HepG2 (cell line): ENCODE data around the gene ZKSCAN1. TPM values are rescaled to one million over a fixed set of nuclear protein-coding genes. Genes with fewer than 3 reads are reported as not detected.

Experiments
- CENPX ChIP-seq: sonication (generic); formaldehyde crosslinking; IDR thresholded peaks from 2 replicates; pipeline ENCODE4 v1.9.0; 2021; ENCODE audit warnings: mild to moderate bottlenecking, missing genetic modification reagents, moderate library complexity
- DPF2 ChIP-seq: sonication (generic); formaldehyde crosslinking; IDR thresholded peaks from 2 replicates; pipeline ENCODE4 v1.4.0; 2020; ENCODE audit warnings: mild to moderate bottlenecking, low read depth, missing genetic modification reagents, borderline replicate concordance
- ELF3 ChIP-seq: IDR thresholded peaks from 2 replicates; pipeline ENCODE4 v1.6.1; 2016; ENCODE audit warnings: missing genetic modification reagents, missing compliant biosample characterization
- MAZ ChIP-seq, 2 experiments: sonication (generic) in 1 of 2; formaldehyde crosslinking in 1 of 2; IDR thresholded peaks; 2 replicates each; pipeline versions ENCODE4 v1.5.0 to v1.6.1; 2012 to 2020; ENCODE audit warnings: low read depth in 2 of 2, mild to moderate bottlenecking in 2 of 2, borderline replicate concordance in 1 of 2, improper control_type of control experiment in 1 of 2, low read length in 1 of 2, missing genetic modification reagents in 1 of 2, moderate library complexity in 1 of 2
- PAF1 ChIP-seq: IDR thresholded peaks from 2 replicates; pipeline ENCODE4 v1.6.1; 2016; ENCODE audit warnings: missing genetic modification reagents, missing compliant biosample characterization
- SRSF4 ChIP-seq: fragments of 200-400 bp; formaldehyde crosslinking; IDR thresholded peaks from one replicate; pipeline ENCODE4 v1.6.1; 2018; ENCODE audit warnings: mild to moderate bottlenecking, low read depth, low read length, moderate library complexity; ENCODE audit not compliant: poor library complexity, severe bottlenecking
- TARDBP ChIP-seq: sonication (generic); formaldehyde crosslinking; IDR thresholded peaks from 2 replicates; pipeline ENCODE4 v1.8.0; 2022; ENCODE audit warnings: mild to moderate bottlenecking, missing genetic modification reagents
- ZNF556 ChIP-seq: sonication (generic); formaldehyde crosslinking; IDR thresholded peaks from 2 replicates; pipeline ENCODE4 v1.4.0; 2020; ENCODE audit warnings: mild to moderate bottlenecking, missing genetic modification reagents, borderline replicate concordance
- ZNF841 ChIP-seq: sonication (generic); formaldehyde crosslinking; IDR thresholded peaks from 2 replicates; pipeline ENCODE4 v1.8.1; 2023; ENCODE audit warnings: missing genetic modification reagents, borderline replicate concordance
- polyA plus RNA-seq, 8 experiments: library from polyadenylated mRNA; depleted of rRNA in 3 of 8; stranded (reverse) in 7 of 8; unstranded in 1 of 8; fragments of >200 nt; fragmentation: Illumina TruSeq in 4 of 8; extraction: Trizol in 4 of 8; gene quantifications; 2 replicates each; pipeline versions ENCODE4 v1.2.1 to v1.2.3, GENCODE V29; 2011 to 2016; ENCODE audit warnings: low read depth in 4 of 8, missing spikeins in 1 of 8, mixed read lengths in 1 of 8; ENCODE audit not compliant: insufficient read depth in 1 of 8
- total RNA-seq, 5 experiments: library from RNA; depleted of rRNA; stranded (reverse); fragments of >200 nt; fragmentation: Illumina TruSeq; extraction: Trizol; gene quantifications; 2 replicates each; pipeline ENCODE4 v1.2.3, GENCODE V29; 2016; ENCODE audit warnings: low read depth in 1 of 5
- TF ChIP-seq, protein P1 (sequence below): IDR thresholded peaks from 2 replicates; pipeline ENCODE4 v1.4.0; 2020; ENCODE audit warnings: mild to moderate bottlenecking, missing genetic modification reagents
- TF ChIP-seq, protein P2 (sequence below): sonication (generic); formaldehyde crosslinking; IDR thresholded peaks from 2 replicates; pipeline ENCODE4 v1.5.1; 2020; ENCODE audit warnings: missing genetic modification reagents, mild to moderate bottlenecking, borderline replicate concordance
- TF ChIP-seq, protein P3 (sequence below): sonication (generic); formaldehyde crosslinking; IDR thresholded peaks from 2 replicates; pipeline ENCODE4 v1.9.0; 2022; ENCODE audit warnings: low read depth, missing genetic modification reagents
- TF ChIP-seq, protein P4 (sequence below): sonication (generic); formaldehyde crosslinking; IDR thresholded peaks from 2 replicates; pipeline ENCODE4 v1.4.0; 2020; ENCODE audit warnings: missing genetic modification reagents, low read depth, mild to moderate bottlenecking, borderline replicate concordance
- TF ChIP-seq, protein P5 (sequence below): sonication (generic); formaldehyde crosslinking; IDR thresholded peaks from 2 replicates; pipeline ENCODE4 v1.4.0; 2020; ENCODE audit warnings: mild to moderate bottlenecking, low read depth, missing genetic modification reagents

Gene ZKSCAN1
- total and polyA plus RNA-seq, 2 of the 13 experiments (the other 11 are each of a cell fraction or from before 2014, with no cell fraction given) = 46.4 to 60.6 TPM

DNA sequence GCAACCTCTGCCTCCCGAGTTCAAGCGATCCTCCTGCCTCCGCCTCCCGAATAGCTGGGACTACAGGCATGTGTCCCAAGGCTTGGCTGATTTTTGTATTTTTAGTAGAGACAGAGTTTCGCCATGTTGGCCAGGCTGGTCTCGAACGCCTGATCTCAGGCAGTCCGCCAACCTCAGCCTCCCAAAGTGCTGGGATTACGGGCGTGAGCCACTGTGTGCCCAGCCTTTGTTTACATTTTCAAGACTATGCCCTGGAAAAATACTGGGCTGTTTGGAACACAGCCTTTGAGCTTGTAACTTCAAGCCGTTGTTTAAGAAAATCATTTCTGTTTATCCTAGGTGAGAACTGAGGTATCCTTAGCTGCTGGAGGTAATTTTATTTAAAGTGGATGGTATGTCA, 1.9 kb downstream of the ZKSCAN1 start (continued):
- no peak for TF ChIP-seq MAZ (IDR thresholded peaks at IDR 0.05; ENCODE audit: borderline replicate concordance, low read depth, low read length)
- no peak for TF ChIP-seq MAZ (CRISPR knock-in tag; IDR thresholded peaks at IDR 0.05; ENCODE audit: low read depth)
- TF ChIP-seq, protein P1, sequence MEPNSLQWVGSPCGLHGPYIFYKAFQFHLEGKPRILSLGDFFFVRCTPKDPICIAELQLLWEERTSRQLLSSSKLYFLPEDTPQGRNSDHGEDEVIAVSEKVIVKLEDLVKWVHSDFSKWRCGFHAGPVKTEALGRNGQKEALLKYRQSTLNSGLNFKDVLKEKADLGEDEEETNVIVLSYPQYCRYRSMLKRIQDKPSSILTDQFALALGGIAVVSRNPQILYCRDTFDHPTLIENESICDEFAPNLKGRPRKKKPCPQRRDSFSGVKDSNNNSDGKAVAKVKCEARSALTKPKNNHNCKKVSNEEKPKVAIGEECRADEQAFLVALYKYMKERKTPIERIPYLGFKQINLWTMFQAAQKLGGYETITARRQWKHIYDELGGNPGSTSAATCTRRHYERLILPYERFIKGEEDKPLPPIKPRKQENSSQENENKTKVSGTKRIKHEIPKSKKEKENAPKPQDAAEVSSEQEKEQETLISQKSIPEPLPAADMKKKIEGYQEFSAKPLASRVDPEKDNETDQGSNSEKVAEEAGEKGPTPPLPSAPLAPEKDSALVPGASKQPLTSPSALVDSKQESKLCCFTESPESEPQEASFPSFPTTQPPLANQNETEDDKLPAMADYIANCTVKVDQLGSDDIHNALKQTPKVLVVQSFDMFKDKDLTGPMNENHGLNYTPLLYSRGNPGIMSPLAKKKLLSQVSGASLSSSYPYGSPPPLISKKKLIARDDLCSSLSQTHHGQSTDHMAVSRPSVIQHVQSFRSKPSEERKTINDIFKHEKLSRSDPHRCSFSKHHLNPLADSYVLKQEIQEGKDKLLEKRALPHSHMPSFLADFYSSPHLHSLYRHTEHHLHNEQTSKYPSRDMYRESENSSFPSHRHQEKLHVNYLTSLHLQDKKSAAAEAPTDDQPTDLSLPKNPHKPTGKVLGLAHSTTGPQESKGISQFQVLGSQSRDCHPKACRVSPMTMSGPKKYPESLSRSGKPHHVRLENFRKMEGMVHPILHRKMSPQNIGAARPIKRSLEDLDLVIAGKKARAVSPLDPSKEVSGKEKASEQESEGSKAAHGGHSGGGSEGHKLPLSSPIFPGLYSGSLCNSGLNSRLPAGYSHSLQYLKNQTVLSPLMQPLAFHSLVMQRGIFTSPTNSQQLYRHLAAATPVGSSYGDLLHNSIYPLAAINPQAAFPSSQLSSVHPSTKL (CRISPR knock-in tag) = peak; percentile 58; the same call in 1 of the 2 replicates
- TF ChIP-seq, protein P2, sequence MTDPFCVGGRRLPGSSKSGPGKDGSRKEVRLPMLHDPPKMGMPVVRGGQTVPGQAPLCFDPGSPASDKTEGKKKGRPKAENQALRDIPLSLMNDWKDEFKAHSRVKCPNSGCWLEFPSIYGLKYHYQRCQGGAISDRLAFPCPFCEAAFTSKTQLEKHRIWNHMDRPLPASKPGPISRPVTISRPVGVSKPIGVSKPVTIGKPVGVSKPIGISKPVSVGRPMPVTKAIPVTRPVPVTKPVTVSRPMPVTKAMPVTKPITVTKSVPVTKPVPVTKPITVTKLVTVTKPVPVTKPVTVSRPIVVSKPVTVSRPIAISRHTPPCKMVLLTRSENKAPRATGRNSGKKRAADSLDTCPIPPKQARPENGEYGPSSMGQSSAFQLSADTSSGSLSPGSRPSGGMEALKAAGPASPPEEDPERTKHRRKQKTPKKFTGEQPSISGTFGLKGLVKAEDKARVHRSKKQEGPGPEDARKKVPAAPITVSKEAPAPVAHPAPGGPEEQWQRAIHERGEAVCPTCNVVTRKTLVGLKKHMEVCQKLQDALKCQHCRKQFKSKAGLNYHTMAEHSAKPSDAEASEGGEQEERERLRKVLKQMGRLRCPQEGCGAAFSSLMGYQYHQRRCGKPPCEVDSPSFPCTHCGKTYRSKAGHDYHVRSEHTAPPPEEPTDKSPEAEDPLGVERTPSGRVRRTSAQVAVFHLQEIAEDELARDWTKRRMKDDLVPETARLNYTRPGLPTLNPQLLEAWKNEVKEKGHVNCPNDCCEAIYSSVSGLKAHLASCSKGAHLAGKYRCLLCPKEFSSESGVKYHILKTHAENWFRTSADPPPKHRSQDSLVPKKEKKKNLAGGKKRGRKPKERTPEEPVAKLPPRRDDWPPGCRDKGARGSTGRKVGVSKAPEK (CRISPR knock-in tag) = no peak
- TF ChIP-seq, protein P3, sequence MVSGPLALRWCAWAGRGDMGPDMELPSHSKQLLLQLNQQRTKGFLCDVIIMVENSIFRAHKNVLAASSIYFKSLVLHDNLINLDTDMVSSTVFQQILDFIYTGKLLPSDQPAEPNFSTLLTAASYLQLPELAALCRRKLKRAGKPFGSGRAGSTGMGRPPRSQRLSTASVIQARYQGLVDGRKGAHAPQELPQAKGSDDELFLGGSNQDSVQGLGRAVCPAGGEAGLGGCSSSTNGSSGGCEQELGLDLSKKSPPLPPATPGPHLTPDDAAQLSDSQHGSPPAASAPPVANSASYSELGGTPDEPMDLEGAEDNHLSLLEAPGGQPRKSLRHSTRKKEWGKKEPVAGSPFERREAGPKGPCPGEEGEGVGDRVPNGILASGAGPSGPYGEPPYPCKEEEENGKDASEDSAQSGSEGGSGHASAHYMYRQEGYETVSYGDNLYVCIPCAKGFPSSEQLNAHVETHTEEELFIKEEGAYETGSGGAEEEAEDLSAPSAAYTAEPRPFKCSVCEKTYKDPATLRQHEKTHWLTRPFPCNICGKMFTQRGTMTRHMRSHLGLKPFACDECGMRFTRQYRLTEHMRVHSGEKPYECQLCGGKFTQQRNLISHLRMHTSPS (CRISPR knock-in tag) = peak; percentile 69; the same call in 1 of the 2 replicates
- no peak for TF ChIP-seq SRSF4
- TF ChIP-seq ZNF556 (CRISPR knock-in tag) = 0 out of 2 replicates have a peak, but pooled peaks have one; percentile 27
- no peak for TF ChIP-seq ELF3 (CRISPR knock-in tag)
- TF ChIP-seq, protein P4, sequence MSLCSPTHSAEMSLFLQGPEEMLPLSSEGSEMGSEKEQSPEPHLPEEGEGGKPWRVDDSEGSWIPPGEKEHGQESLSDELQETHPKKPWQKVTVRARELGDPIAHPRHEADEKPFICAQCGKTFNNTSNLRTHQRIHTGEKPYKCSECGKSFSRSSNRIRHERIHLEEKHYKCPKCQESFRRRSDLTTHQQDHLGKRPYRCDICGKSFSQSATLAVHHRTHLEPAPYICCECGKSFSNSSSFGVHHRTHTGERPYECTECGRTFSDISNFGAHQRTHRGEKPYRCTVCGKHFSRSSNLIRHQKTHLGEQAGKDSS = no peak
- 0 out of 2 replicates have a peak, but pooled peaks have one; percentile 20 for TF ChIP-seq TARDBP
- TF ChIP-seq ZNF841 (CRISPR knock-in tag) = no peak
- no peak for TF ChIP-seq PAF1 (CRISPR knock-in tag)
- no peak for TF ChIP-seq DPF2
- TF ChIP-seq, protein P5, sequence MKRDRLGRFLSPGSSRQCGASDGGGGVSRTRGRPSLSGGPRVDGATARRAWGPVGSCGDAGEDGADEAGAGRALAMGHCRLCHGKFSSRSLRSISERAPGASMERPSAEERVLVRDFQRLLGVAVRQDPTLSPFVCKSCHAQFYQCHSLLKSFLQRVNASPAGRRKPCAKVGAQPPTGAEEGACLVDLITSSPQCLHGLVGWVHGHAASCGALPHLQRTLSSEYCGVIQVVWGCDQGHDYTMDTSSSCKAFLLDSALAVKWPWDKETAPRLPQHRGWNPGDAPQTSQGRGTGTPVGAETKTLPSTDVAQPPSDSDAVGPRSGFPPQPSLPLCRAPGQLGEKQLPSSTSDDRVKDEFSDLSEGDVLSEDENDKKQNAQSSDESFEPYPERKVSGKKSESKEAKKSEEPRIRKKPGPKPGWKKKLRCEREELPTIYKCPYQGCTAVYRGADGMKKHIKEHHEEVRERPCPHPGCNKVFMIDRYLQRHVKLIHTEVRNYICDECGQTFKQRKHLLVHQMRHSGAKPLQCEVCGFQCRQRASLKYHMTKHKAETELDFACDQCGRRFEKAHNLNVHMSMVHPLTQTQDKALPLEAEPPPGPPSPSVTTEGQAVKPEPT (CRISPR knock-in tag) = no peak
- TF ChIP-seq CENPX (CRISPR knock-in tag) = no peak
